Gastrocnemius medialis (tissue), 4 donors: ENCODE results near the gene TASOR2. TPM values are rescaled to one million over a fixed set of nuclear protein-coding genes. Genes with fewer than 3 reads are reported as not detected.

Experiments used
- ATAC-seq, 2 donors: fragments of 150-250 bp; one replicate each; pipeline ENCODE4 v1.9.1; 2016
- DNase-seq, 2 donors: peaks; one replicate each; pipeline ENCODE4 v3.0.0-alpha.2; 2019
- H3K27ac ChIP-seq, 4 donors: fragments of 200-600 bp; sonication (generic); 1 replicate in 1 of 4; 2 replicates in 3 of 4; pipeline ENCODE4 v1.5.1; 2016 to 2018; ENCODE audit warnings: mild to moderate bottlenecking in 2 of 4, moderate library complexity in 1 of 4
- H3K27me3 ChIP-seq, 3 donors: fragments of 200-600 bp; sonication (generic) in 2 of 3; 1 replicate in 1 of 3; 2 replicates in 2 of 3; pipeline versions ENCODE4 v1.5.1 to v1.6.0; 2016 to 2019; ENCODE audit warnings: mild to moderate bottlenecking in 1 of 3, moderate library complexity in 1 of 3
- H3K36me3 ChIP-seq, 2 donors: fragments of 200-600 bp; sonication (generic) in 1 of 2; one replicate each; pipeline ENCODE4 v1.5.1; 2017 to 2018
- H3K4me1 ChIP-seq, 2 donors: fragments of 200-600 bp; sonication (generic) in 1 of 2; one replicate each; pipeline ENCODE4 v1.5.1; 2016 to 2017; ENCODE audit warnings: mild to moderate bottlenecking in 2 of 2
- H3K4me3 ChIP-seq, 4 donors: fragments of 200-600 bp; sonication (generic) in 3 of 4; 1 replicate in 1 of 4; 2 replicates in 3 of 4; pipeline ENCODE4 v1.5.1; 2016 to 2019; ENCODE audit warnings: mild to moderate bottlenecking in 2 of 4
- H3K9me3 ChIP-seq, 3 donors: fragments of 200-600 bp; sonication (generic) in 2 of 3; 1 replicate in 1 of 3; 2 replicates in 2 of 3; pipeline ENCODE4 v1.5.1; 2016 to 2019
- POLR2A ChIP-seq, 2 donors: fragments of 450-650 bp; IDR thresholded peaks; one replicate each; pipeline ENCODE4 v1.6.1; 2017; ENCODE audit warnings: antibody characterized with exemption in 2 of 2, mild to moderate bottlenecking in 2 of 2, moderate library complexity in 2 of 2
- in situ Hi-C, 4 donors: fragments of 200-750 bp; cut with MboI; loops; one replicate each; pipeline versions ENCODE4 v1.15.0 to v1.8.0; 2017; ENCODE audit warnings: low sequenced_read_pairs in 4 of 4
- intact Hi-C: fragments of 100-400 bp; cut with DNase I; formaldehyde crosslinking; loops from one replicate; pipeline ENCODE4 v1.15.1; 2023; ENCODE audit warnings: low total_unique reads
- total RNA-seq, 4 donors: library from RNA; depleted of rRNA; stranded (reverse); fragments of >200 nt; gene quantifications; one replicate each; pipeline versions ENCODE4 v1.1.0 to v1.2.3, GENCODE V29; 2016
- TF ChIP-seq, protein P1 (sequence below), 5 experiments: fragments of 450-650 bp in 3 of 5; fragments of 200-600 bp in 2 of 5; sonication (generic) in 2 of 5; IDR thresholded peaks in 4 of 5; conservative IDR thresholded peaks in 1 of 5; 1 replicate in 4 of 5; 2 replicates in 1 of 5; pipeline ENCODE4 v1.5.1; 2016 to 2019; ENCODE audit warnings: antibody characterized with exemption in 5 of 5, mild to moderate bottlenecking in 3 of 5, moderate library complexity in 3 of 5

TASOR2 gene
- total RNA-seq, 4 donors from 2014 or later = 32.0 to 78.0 (median 50.0) TPM

DNA sequence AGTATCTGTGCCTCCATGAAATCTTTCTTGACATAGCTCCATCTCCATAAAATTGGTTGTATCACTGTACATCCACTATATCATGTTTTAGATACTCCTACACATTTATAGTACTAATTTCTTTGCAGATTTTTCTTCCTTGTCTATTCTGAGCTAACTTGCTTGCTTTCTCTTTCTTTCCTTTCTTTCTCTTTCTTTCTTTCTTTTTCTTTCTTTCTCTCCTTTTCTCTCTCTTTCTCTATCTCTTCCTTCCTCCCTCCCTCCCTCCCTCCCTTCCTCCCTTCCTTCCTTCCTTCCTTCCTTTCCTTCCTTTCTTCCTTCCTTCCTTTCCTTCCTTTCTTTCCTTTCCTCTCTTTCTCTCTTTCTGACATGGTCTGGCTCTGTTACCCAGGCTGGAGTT lies 23.7 kb downstream of the TASOR2 start:
- Histone ChIP-seq H3K4me1 (peaks cover 0 to 15% of the 10 kb centered on the region in 2 donors), H3K27ac (no peak overlapping the region), H3K4me3 (no peak overlapping the region), H3K36me3 (no peaks in the 10 kb centered on the region), H3K27me3 (no peaks in the 10 kb centered on the region), H3K9me3 (no peaks in the 10 kb centered on the region)
- in situ Hi-C loops = no loop called here
- intact Hi-C loops = no loop called here
- TF ChIP-seq, protein P1, sequence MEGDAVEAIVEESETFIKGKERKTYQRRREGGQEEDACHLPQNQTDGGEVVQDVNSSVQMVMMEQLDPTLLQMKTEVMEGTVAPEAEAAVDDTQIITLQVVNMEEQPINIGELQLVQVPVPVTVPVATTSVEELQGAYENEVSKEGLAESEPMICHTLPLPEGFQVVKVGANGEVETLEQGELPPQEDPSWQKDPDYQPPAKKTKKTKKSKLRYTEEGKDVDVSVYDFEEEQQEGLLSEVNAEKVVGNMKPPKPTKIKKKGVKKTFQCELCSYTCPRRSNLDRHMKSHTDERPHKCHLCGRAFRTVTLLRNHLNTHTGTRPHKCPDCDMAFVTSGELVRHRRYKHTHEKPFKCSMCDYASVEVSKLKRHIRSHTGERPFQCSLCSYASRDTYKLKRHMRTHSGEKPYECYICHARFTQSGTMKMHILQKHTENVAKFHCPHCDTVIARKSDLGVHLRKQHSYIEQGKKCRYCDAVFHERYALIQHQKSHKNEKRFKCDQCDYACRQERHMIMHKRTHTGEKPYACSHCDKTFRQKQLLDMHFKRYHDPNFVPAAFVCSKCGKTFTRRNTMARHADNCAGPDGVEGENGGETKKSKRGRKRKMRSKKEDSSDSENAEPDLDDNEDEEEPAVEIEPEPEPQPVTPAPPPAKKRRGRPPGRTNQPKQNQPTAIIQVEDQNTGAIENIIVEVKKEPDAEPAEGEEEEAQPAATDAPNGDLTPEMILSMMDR (IDR thresholded peaks at IDR 0.05 in 4 of 5, conservative IDR thresholded peaks at IDR 0.05 in 1 of 5) = no peak
- TF ChIP-seq POLR2A (IDR thresholded peaks at IDR 0.05) = no peak
- no peak for ATAC-seq
- no peak for DNase-seq

DNA sequence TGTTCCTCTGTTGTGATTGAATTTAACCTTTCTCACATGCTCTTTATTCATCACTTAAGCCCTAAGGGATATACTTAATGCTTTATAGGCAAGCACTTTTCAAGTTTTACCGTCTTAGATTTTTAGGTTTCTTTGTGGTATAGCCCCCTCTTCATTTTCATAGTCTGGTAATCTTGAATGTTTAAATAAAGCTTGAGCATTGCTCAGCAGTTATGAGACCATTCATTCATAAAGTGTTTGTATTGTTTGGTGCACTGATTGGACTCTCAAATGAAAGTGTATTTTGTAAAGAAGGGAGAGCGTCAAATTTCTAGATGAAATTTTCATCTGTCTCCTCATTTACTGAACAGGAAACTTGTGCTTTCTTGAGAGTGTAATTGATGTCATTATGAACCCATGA lies 25.2 kb downstream of the TASOR2 start:
- Histone ChIP-seq H3K36me3 (no peaks in the 10 kb centered on the region), H3K27ac (no peak overlapping the region), H3K9me3 (no peaks in the 10 kb centered on the region), H3K4me3 (no peak overlapping the region), H3K4me1 (peaks cover 0 to 15% of the 10 kb centered on the region in 2 donors), H3K27me3 (no peaks in the 10 kb centered on the region)
- in situ Hi-C loops (no loop called here), intact Hi-C loops (no loop called here)
- TF ChIP-seq, protein P1 (IDR thresholded peaks at IDR 0.05 in 4 of 5, conservative IDR thresholded peaks at IDR 0.05 in 1 of 5) = no peak
- TF ChIP-seq POLR2A (IDR thresholded peaks at IDR 0.05) = no peak
- ATAC-seq = no peak
- no peak for DNase-seq

DNA sequence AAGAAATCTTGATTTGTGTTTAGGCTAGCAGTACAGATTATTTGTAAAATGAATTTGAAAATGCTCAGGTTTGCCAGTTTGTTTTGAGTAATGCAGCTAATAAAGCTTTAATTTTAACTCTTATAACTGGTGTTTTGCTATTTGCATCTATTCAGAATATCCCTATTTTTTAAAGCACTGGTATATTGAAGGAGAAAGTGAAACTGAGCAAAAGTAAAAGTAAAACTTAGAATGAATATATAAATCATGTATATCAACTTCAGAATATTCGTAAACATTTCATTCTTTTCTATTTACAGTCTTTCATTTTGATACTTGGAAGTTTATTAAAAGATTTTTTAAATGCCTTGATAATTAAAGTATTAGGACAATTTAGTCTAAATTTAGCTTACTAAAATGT lies 26.2 kb downstream of the TASOR2 start:
- in situ Hi-C loops = no loop called here
- no peaks in the 10 kb centered on the region for H3K27me3 ChIP-seq
- H3K27ac ChIP-seq = peak overlapping the region in 3 of 4 donors; percentile 13 to 38 (median 28)
- H3K9me3 ChIP-seq = no peaks in the 10 kb centered on the region
- intact Hi-C loops = no loop called here
- DNase-seq (no peak), ATAC-seq (no peak)
- H3K4me1 ChIP-seq = peaks cover 0 to 15% of the 10 kb centered on the region in 2 donors
- peak overlapping the region in 2 of 4 donors; percentile 1 to 20 for H3K4me3 ChIP-seq
- TF ChIP-seq, protein P1 (IDR thresholded peaks at IDR 0.05 in 4 of 5, conservative IDR thresholded peaks at IDR 0.05 in 1 of 5) = no peak
- TF ChIP-seq POLR2A (IDR thresholded peaks at IDR 0.05) = no peak
- no peaks in the 10 kb centered on the region for H3K36me3 ChIP-seq

DNA sequence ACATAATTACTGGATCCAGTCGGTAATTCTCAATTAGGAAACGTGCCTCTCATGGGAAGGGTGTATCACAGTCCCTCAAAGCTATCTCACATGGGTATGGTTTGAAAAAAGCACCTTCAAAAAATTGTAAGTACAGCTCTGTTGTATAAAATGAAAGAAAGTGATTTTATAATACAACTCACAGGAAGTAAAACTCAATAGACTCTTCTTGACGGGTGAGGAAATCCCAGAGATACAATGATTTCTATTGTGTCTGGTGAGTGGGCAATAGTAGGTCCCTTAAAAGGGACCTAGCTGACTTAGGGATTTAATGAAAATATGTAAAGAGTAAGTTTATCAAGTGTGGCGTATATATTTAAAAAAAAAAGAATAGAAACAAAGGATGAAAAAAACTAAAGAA lies 27.0 kb downstream of the TASOR2 start:
- Histone ChIP-seq H3K27me3 (no peaks in the 10 kb centered on the region), H3K27ac (peak overlapping the region in 3 of 4 donors; percentile 13 to 38 (median 28)), H3K9me3 (no peaks in the 10 kb centered on the region), H3K36me3 (no peaks in the 10 kb centered on the region), H3K4me1 (peaks cover 0 to 15% of the 10 kb centered on the region in 2 donors), H3K4me3 (peak overlapping the region in 2 of 4 donors; percentile 1 to 20)
- no peak for DNase-seq
- in situ Hi-C loops = no loop called here
- TF ChIP-seq POLR2A (IDR thresholded peaks at IDR 0.05) = no peak
- TF ChIP-seq, protein P1 (IDR thresholded peaks at IDR 0.05 in 4 of 5, conservative IDR thresholded peaks at IDR 0.05 in 1 of 5) = no peak
- intact Hi-C loops = no loop called here
- ATAC-seq = no peak

DNA sequence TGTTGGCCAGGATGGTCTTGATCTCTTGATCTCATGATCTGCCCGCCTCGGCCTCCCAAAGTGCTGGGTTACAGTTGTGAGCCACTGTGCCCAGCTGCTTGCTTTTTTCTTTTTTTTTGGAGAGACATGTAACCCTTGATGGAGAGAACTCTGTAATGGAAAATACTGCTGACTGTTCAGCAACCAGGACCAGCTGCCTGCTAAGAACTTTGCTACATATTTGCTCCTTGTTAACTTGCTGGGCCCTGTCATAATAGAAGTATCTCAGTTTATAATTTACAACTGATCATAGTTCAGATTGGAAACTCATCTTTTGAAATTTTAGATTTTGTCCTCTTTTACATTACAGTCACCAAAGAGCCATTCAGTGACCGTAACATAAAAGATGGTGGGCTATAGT lies 34.9 kb downstream of the TASOR2 start:
- H3K4me3 ChIP-seq = no peak overlapping the region
- no peak for DNase-seq
- no peaks in the 10 kb centered on the region for H3K9me3 ChIP-seq
- no peak for ATAC-seq
- H3K27ac ChIP-seq = no peak overlapping the region
- peaks cover 0 to 9% of the 10 kb centered on the region in 2 donors for H3K36me3 ChIP-seq
- in situ Hi-C loops = no loop called here
- TF ChIP-seq POLR2A (IDR thresholded peaks at IDR 0.05) = no peak
- TF ChIP-seq, protein P1 (IDR thresholded peaks at IDR 0.05 in 4 of 5, conservative IDR thresholded peaks at IDR 0.05 in 1 of 5) = no peak
- H3K4me1 ChIP-seq = no peaks in the 10 kb centered on the region
- intact Hi-C loops = no loop called here
- H3K27me3 ChIP-seq = no peaks in the 10 kb centered on the region
